HCEC 1CT (cell line): ENCODE measurements around the gene OBSCN.

Experiments
- DNase-seq: peaks from one replicate; pipeline ENCODE4 v3.0.0-alpha.2; 2017

OBSCN gene

DNA sequence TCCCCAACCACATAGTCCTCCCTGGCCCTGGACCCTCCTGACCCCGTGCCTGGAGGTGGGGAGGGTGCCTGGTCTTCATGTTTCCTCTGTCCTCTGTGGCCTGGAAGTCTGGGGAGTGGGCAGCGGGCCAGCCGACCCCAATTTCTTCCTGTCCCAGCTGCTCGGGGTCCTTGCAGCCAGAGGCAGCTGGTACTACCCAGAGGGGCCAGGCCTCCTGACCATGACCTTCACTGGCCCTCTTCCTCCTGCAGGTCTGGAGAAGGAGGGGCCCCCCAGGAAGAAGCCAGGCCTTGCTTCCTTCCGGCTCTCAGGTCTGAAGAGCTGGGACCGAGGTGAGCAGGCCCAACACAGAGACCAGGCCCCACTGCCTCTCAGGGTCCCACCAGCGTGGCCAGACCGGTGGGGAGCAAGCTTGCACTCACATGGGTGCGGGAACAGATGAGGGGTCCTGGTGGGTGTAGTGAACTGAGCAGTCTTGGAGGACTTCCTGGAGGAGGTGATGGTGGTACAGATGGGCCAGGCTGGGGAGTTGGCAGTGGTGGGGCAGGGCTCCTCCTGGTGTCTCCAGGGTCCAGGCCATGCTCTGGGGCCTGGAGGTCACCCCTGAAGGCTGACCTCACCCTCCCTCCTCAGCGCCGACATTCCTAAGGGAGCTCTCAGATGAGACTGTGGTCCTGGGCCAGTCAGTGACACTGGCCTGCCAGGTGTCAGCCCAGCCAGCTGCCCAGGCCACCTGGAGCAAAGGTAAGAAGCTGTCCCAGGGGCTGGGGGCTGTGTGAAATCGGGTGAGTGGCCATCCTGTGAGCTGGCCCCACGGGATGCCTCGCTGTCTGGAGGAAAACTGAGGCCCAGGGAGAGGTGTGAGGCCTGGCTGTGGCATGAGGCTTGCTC is 166.1 kb downstream of the OBSCN start:
- no peak for DNase-seq

DNA sequence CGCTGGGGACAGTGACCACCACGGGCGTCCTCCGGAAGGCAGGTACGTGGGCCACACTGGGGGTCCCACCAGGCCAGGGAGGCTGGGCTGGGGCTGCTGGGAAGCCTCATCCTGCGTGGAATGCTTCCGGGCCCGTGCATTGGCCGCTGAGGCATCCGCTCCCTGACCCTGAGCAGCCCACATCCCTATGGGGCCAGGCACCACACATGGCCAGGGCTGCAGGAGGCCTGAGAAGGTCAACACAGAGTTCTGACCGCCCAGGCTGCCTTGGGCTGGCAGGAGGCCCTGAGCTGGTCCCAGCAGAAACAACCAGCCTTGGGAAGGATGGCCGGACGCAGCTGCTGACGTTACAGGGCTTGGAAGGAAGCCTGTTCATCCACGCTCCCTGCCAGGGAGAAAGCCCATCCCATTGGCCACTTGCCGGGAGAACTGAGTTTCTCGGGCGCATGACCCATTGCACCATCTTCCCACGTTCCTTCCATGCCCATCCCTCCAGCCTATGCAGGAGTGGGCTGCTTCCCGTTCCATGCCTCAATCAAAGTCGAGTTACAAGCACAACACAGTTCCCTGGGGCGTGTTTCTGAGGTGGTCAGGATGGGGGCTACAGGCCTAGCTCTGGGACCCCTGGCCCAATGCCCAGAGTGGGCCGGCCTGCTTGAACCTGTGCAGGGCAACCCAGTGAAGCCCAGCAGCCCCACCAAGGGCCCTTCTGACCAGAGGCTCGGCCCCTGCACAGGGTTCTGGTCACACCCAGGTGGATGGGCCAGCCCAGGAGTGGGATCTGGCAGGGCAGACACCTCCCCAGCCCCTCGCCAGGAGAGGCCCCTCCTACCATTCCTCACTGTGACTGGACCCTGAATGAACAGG is 167.1 kb downstream of the OBSCN start:
- DNase-seq, result peak; percentile 83

DNA sequence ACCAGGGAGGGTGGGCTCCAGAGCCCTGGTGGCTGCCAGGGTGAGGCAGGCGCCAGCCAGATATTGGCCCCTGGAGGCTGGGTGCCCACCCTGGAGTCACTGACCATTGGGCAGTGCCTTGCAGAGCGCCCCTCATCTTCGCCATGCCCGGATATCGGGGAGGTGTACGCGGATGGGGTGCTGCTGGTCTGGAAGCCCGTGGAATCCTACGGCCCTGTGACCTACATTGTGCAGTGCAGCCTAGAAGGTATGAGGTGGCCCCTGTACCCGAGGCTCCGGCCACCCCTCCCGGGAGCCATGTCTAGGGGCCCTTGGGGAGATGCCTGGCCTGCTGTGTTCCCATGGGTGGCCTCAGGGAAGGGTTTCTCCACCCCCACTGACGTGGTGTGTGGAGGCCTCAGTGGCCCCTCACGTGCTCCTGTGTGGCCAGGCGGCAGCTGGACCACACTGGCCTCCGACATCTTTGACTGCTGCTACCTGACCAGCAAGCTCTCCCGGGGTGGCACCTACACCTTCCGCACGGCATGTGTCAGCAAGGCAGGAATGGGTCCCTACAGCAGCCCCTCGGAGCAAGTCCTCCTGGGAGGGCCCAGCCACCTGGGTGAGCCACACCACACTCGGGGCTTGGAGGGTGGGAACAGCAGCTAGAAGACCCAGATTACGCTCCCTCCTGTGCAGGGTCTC is 167.9 kb downstream of the OBSCN start:
- DNase-seq, result no peak

DNA sequence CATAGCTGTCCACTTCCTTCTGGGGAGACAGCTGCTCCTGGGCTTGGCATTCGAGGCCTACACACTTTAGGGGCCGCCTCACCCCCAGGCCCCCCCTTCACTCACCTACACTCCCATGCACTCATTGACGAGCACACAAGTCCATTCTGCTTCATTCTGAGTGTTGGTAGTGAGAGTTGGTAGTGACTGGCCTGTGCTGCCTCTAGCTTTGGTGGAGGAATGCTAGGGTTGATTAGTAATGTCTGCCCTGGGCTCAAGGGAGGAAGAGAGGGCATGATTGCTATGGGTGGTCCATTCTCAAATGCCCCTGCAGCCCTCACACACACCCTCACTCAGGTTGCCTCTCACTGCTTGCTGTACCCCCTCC is 168.4 kb downstream of the OBSCN start:
- DNase-seq, result peak; percentile 49

DNA sequence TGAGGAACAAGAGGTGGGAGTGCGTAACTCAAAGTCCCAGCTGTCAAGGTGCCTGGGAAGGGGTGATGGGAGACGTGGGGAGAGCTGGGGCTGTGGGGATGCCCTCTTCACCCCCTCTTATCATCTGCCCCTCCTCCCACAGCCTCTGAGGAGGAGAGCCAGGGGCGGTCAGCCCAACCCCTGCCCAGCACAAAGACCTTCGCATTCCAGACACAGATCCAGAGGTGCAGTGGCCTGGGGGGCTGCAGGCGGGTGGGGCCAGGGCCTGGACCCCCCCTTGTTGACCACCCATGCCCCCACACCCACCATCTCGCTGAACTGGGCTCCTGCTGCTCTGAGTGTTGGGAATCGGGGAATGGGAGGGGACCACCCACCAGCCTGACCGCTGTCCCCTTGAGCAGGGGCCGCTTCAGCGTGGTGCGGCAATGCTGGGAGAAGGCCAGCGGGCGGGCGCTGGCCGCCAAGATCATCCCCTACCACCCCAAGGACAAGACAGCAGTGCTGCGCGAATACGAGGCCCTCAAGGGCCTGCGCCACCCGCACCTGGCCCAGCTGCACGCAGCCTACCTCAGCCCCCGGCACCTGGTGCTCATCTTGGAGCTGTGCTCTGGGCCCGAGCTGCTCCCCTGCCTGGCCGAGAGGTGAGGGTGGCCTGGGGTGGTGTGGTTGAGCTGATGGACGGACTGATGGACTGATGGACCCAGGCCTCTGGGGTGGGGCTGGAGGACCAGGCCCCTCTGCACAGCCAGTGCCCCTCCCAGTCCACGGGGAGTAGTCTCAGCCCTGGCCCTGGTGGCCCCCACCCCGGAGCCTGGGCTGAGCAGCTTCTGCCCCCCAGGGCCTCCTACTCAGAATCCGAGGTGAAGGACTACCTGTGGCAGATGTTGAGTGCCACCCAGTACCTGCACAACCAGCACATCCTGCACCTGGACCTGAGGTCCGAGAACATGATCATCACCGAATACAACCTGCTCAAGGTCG is 169.1 kb downstream of the OBSCN start:
- no peak for DNase-seq

DNA sequence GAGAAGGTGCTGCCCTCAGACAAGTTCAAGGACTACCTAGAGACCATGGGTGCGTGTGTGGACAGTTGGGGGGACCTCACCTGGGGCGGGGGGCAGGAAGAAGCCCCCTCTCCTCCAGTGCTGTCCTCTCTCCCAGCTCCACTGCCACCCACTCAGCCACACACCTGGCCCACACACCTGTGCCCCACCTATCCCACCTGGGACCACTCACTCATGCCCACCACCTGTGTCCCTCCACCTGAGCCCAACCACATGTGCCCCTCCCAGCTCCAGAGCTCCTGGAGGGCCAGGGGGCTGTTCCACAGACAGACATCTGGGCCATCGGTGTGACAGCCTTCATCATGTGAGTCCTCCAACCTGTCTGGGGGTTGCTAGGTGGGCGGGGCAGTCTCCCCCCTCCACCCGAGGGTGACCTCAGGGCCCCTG is 169.8 kb downstream of the OBSCN start:
- DNase-seq, result no peak

DNA sequence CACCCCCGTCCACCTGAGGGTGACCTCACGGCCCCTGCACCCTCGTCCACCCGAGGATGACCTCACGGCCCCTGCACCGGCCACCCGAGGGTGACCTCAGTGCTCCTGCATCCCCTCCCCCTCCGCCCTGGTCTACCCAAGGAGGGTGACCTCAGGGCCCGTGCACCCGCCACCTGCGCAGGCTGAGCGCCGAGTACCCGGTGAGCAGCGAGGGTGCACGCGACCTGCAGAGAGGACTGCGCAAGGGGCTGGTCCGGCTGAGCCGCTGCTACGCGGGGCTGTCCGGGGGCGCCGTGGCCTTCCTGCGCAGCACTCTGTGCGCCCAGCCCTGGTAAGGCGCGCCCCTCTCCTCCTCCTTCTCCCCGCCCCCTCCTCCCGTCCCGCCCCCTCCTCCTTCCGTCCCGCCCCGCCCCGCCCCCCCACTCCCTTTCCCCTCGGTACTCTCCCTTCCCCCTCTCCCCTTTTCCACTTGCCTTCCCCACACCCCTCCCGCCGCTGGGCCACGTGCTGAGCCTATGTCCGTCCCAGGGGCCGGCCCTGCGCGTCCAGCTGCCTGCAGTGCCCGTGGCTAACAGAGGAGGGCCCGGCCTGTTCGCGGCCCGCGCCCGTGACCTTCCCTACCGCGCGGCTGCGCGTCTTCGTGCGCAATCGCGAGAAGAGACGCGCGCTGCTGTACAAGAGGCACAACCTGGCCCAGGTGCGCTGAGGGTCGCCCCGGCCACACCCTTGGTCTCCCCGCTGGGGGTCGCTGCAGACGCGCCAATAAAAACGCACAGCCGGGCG is 170.4 kb downstream of the OBSCN start:
- peak; percentile 54 for DNase-seq

DNA sequence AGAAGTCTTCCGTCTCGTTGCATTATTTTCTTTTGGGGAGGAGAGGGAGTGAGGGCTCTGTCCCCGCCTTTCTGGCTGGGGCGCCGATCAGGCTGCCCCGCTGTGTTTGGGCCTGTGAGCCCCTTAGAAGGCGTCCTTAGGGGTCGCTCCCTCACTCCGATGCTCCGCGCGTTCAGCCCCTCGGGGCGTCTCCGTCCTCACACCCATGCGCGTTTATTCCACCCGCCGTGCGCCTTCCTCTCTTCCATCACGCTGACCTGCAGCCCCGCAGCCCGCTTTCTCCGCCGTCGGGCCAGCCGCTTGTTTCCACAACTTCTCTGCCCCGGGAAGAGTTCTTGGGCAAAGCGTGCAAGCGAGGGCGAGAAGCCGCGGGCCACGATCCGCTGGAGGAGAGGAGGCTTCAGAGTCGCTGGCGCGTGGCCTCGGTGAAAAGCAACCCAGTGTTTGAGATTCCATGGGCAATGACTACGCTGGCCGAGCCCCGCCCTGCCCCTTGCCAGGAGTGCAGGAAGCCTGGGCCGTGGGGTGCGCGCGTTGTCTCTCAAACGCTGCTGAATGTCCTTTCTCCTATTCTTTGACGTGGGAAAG is 171.1 kb downstream of the OBSCN start:
- no peak for DNase-seq

DNA sequence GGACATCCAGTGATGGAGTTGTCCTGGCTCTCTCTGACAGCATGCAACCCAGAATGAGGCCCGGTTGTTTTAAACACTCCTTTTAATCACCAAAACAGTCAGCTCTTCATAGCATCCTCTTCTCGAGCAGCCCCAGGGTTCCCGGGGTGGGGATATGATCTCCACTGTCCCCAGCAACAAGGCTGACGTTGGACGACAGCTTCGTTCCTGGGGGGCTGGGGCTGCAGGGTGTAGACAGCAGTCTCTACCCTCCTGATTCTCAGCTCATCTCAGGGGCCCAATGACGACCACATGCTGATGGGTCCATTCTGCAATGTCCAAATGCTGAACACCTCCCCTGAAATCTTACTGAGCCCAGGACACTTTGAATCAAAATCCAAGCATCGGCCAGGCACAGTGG is 171.8 kb downstream of the OBSCN start:
- no peak for DNase-seq

DNA sequence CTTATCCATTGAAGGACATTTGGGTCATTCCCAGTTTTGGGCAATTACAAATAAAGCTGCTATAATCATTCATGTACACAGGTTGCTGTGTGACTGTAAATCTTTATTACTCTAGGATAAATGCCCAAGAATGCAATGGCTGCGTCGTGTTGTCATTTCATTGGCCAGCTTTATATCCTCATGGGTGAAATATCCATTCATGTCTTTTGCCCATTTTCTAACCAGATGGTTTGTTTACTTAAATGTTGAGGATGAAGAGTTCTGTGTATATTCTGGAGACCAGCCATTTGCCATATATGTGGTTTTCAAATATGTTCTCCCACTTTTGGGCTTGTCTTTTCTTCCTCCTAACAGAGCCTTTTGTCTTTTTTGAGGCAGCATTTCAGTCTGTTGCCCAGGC is 173.5 kb downstream of the OBSCN start:
- DNase-seq, result peak; percentile 6

DNA sequence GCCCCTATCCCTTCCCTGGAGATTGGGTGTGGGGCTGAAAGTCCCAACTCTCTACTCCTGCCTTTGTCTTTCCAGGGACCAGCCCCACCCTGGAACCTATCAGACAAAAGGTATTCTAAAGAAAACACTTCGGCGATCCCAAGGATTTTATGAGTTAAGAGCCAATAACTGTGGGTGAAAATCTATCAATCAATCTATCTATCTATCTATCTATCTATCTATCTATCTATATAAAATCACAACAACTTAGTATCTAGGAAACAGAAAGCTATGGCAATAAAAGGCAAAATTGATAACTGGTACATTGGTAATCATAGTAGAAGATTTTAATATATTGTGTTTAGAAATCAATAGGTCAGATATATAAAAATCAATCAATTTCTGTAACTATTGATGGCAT is 175.9 kb downstream of the OBSCN start:
- DNase-seq, result no peak

DNA sequence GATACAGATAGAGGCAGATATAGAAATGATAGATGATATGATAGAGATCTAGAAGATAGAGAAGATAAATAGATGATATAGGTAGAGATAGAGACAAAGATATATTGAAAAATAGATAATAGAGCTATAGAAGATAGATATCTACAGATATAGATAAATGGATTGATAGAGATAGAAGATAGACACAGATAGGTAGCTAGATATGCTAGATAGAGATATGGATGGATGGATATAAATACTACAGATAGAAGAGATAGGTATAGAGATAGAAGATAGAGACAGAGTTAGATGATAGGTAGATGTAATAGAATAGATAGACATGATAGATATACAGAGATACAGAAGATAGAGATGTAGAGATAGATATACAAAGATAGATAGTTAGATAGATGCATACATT is 177.4 kb downstream of the OBSCN start:
- DNase-seq, result no peak

DNA sequence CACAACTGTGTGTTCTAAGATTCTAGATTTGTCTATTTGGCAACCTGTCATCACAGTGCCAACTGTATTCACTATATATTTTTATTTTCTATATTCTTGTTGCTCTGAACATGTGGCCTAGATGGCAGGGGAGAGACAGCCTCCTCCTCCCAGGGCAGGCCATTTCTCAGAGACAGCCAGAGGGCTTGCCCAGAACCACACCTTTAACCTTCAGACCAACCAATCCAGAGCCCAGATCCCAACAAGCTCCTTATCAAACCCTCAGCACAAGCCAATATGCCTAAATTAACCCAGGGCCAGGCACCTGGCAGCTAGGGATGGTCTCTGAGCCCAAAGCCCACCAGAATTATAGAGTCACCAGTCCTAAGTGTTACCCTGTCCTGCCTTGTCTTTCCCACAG is 179.5 kb downstream of the OBSCN start:
- DNase-seq, result no peak

DNA sequence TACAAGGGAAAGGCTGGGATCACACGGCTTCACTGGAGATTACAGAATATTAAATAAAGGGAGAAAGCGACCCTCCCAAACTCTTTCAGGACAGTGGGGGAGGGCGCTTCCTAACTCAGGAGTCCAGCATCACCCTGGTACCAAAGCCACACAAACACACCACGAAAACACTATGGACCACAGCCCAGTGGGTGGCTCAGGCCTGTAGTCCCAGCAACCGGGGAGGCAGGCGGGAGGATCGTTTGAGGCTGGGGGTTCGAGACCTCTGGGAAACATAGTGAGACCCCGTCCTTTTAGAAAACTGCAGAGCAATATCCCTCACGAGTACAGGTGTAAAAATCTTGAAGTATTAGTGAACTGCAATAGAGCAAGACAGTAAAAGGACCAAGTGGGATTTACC is 182.8 kb downstream of the OBSCN start:
- DNase-seq, result no peak

DNA sequence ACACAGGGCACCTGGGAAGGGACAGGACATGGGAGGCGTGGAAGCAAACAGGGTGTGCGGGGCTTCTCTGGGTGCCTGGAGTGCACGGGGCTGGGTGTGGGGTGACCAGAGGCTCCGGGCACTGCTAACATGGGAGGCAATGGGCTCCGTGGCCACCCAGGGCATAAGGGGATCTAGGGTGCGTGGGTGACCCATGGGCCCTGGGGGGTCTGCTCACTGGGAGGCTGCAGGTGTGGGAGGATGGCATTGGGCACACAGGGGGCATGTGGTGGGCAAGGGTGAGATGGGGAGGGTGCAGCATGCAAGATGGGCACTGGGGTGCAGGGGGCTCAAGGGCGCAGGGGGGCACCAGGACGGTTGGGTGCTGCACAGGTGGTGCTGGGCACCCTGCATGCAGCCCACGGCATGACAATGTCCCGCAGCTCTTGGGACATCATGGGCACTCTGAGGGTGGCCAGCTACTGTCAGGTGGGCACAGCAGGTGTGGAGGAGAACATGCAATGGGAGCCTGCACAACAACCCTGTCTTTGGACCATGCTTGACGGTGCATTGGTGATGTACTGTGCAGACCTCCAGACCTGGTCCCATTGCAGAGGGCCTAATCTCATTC is 183.7 kb downstream of the OBSCN start:
- DNase-seq, result no peak

DNA sequence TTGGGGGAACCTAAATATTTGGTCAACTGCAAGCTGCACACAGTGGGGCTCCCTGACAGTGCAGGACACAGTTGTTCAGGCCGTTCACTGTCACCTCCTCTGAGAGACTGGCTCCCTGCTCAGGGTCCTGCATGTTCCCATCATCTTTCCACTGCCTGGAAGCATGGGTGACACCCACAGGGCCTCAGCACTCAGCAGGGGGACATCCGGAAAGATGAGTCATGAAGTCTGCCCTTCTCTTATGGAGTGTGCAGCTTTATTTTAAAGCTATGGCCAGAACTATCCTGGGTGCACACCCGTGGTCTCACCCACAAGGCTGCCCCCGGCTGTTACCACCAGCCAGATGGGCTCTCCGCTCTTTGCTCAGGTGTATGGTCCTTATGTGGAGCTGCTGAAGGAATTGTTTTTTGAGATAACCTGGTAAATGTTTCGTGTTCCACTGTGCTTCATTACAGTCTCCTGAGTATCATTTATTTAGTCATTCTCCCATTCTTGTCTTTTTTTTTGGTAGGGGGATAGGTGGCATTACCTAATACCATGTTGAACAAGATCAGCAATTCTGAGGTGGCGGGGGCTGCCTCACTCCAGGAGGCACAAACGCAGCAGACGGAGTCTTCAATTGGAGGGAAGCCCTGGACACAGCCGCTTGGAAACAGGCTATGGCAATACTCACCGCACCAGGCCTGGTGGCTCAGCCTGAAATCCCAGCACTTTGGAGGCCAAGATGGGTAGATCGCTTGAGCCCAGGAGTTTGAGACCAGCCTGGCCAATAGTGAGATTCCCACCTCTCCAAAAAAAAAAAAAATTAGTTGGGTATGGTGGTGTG is 184.5 kb downstream of the OBSCN start:
- DNase-seq, result no peak

DNA sequence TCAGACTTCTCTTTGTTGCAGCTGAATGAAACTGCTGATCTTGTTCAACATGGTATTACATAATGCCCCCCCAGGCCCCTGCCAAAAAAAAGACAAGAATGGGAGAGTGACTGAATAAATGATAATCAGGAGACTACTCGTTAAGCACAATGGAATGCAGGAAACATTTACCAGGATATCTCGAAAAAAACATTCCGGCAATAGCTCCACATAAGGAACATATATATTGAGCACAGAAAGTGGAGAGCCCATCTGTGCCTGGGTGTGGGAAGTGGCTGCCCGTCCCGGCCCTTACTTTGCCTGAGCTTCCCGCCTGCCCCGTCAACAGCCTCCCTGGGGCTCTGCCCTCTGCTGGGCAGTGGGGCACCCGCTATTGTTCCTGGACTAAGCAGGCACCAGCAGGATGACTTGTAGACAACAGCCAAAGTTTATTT is 185.4 kb downstream of the OBSCN start:
- DNase-seq, result peak; percentile 33

DNA sequence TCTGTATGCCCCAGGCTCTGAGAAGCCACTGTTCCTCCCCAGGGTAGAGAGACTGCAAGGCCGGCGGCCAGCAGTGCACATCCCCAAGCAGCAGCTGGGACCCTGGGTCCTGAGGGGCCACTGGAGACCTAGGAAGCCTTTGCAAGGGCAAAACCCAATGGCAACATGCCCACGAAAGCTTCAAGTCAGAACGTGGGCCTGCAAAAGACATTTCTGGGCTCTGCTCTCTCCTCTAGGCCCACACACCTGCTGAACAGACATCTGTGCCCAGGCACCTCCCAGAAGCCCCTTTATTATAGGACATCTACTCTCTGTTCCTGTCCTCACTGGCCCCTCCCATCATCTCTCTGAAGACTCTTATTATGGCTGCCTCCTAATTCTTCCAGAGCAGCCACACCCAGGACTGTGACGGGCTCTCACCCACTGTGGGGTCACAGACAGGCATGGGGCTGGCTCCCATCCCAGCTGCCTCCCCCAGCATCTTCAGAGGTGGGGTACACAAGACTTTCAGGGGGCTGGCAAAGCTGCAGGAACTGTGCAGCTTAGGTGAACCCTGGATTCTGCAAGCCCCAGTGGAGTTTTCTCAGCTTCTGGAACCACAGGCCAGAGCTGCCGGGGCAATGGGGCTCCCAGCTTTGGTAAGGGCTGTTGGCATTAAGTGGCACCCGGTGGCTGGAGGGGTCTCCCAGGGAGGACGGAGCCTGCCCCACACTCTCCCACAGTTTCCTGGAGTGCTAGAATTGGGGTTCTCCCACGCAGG is 186.1 kb downstream of the OBSCN start:
- DNase-seq, result no peak
